ENCODE data around the gene WDR7.

Gene WDR7

GRCh38 chr18:57022716-57023115, 371.6 kb downstream of the WDR7 start:
- no peaks in the 10 kb centered on the region for H3K36me3 ChIP-seq (ENCODE audit: control insufficient read depth, insufficient read depth, low read length)
- no peak overlapping the region for H3K9ac ChIP-seq (ENCODE audit: low read length)
- no peaks in the 10 kb centered on the region for H3K9me3 ChIP-seq (ENCODE audit: control insufficient read depth, low read length)
- no peaks in the 10 kb centered on the region for H3K27me3 ChIP-seq (ENCODE audit: control insufficient read depth, insufficient read depth, low read length)
- H3K4me3 ChIP-seq (ENCODE audit: low read length), result no peak overlapping the region
- H3K4me1 ChIP-seq (ENCODE audit: control insufficient read depth, insufficient read depth, low read length), result no peaks in the 10 kb centered on the region

- no peaks in the 10 kb centered on the region for H3K27me3 ChIP-seq (ENCODE audit: control insufficient read depth, insufficient read depth, low read length)
- no peak overlapping the region for H3K9ac ChIP-seq (ENCODE audit: low read length)
- H3K4me1 ChIP-seq (ENCODE audit: control insufficient read depth, insufficient read depth, low read length), result no peaks in the 10 kb centered on the region
- no peaks in the 10 kb centered on the region for H3K36me3 ChIP-seq (ENCODE audit: control insufficient read depth, insufficient read depth, low read length)
- H3K4me3 ChIP-seq (ENCODE audit: low read length), result no peak overlapping the region
- no peaks in the 10 kb centered on the region for H3K9me3 ChIP-seq (ENCODE audit: control insufficient read depth, low read length)
Measured at GRCh38 chr18:57023275-57023882, 372.2 kb downstream of the WDR7 start.

- H3K4me3 ChIP-seq (ENCODE audit: low read length), result no peak overlapping the region
- H3K9ac ChIP-seq (ENCODE audit: low read length), result no peak overlapping the region
- H3K4me1 ChIP-seq (ENCODE audit: control insufficient read depth, insufficient read depth, low read length), result no peaks in the 10 kb centered on the region
- no peaks in the 10 kb centered on the region for H3K27me3 ChIP-seq (ENCODE audit: control insufficient read depth, insufficient read depth, low read length)
- no peaks in the 10 kb centered on the region for H3K36me3 ChIP-seq (ENCODE audit: control insufficient read depth, insufficient read depth, low read length)
- no peaks in the 10 kb centered on the region for H3K9me3 ChIP-seq (ENCODE audit: control insufficient read depth, low read length)
Measured at GRCh38 chr18:57025540-57025939, 374.4 kb downstream of the WDR7 start.

GRCh38 chr18:57026316-57026715, 375.2 kb downstream of the WDR7 start:
- Histone ChIP-seq H3K9me3 (ENCODE audit: control insufficient read depth, low read length) (no peaks in the 10 kb centered on the region), H3K27me3 (ENCODE audit: control insufficient read depth, insufficient read depth, low read length) (no peaks in the 10 kb centered on the region), H3K4me1 (ENCODE audit: control insufficient read depth, insufficient read depth, low read length) (no peaks in the 10 kb centered on the region), H3K36me3 (ENCODE audit: control insufficient read depth, insufficient read depth, low read length) (no peaks in the 10 kb centered on the region), H3K4me3 (ENCODE audit: low read length) (no peak overlapping the region), H3K9ac (ENCODE audit: low read length) (no peak overlapping the region)

- no peak overlapping the region for H3K9ac ChIP-seq (ENCODE audit: low read length)
- H3K36me3 ChIP-seq (ENCODE audit: control insufficient read depth, insufficient read depth, low read length), result no peaks in the 10 kb centered on the region
- H3K4me3 ChIP-seq (ENCODE audit: low read length), result no peak overlapping the region
- no peaks in the 10 kb centered on the region for H3K9me3 ChIP-seq (ENCODE audit: control insufficient read depth, low read length)
- H3K27me3 ChIP-seq (ENCODE audit: control insufficient read depth, insufficient read depth, low read length), result no peaks in the 10 kb centered on the region
- no peaks in the 10 kb centered on the region for H3K4me1 ChIP-seq (ENCODE audit: control insufficient read depth, insufficient read depth, low read length)
Measured at GRCh38 chr18:57027190-57027708, 376.1 kb downstream of the WDR7 start.

GRCh38 chr18:57029761-57030160, 378.6 kb downstream of the WDR7 start:
- no peaks in the 10 kb centered on the region for H3K4me1 ChIP-seq (ENCODE audit: control insufficient read depth, insufficient read depth, low read length)
- no peaks in the 10 kb centered on the region for H3K27me3 ChIP-seq (ENCODE audit: control insufficient read depth, insufficient read depth, low read length)
- H3K36me3 ChIP-seq (ENCODE audit: control insufficient read depth, insufficient read depth, low read length), result no peaks in the 10 kb centered on the region
- no peaks in the 10 kb centered on the region for H3K9me3 ChIP-seq (ENCODE audit: control insufficient read depth, low read length)
- no peak overlapping the region for H3K4me3 ChIP-seq (ENCODE audit: low read length)
- H3K9ac ChIP-seq (ENCODE audit: low read length), result no peak overlapping the region

GRCh38 chr18:57030417-57030816, 379.3 kb downstream of the WDR7 start:
- Histone ChIP-seq H3K9me3 (ENCODE audit: control insufficient read depth, low read length) (no peaks in the 10 kb centered on the region), H3K9ac (ENCODE audit: low read length) (no peak overlapping the region), H3K4me1 (ENCODE audit: control insufficient read depth, insufficient read depth, low read length) (no peaks in the 10 kb centered on the region), H3K27me3 (ENCODE audit: control insufficient read depth, insufficient read depth, low read length) (no peaks in the 10 kb centered on the region), H3K4me3 (ENCODE audit: low read length) (no peak overlapping the region), H3K36me3 (ENCODE audit: control insufficient read depth, insufficient read depth, low read length) (no peaks in the 10 kb centered on the region)

- Histone ChIP-seq H3K4me1 (ENCODE audit: control insufficient read depth, insufficient read depth, low read length) (no peaks in the 10 kb centered on the region), H3K9me3 (ENCODE audit: control insufficient read depth, low read length) (no peaks in the 10 kb centered on the region), H3K9ac (ENCODE audit: low read length) (no peak overlapping the region), H3K36me3 (ENCODE audit: control insufficient read depth, insufficient read depth, low read length) (no peaks in the 10 kb centered on the region), H3K27me3 (ENCODE audit: control insufficient read depth, insufficient read depth, low read length) (no peaks in the 10 kb centered on the region), H3K4me3 (ENCODE audit: low read length) (no peak overlapping the region)
Measured at GRCh38 chr18:57035590-57035989, 384.4 kb downstream of the WDR7 start.

GRCh38 chr18:57038395-57038794, 387.2 kb downstream of the WDR7 start:
- Histone ChIP-seq H3K4me1 (ENCODE audit: control insufficient read depth, insufficient read depth, low read length) (no peaks in the 10 kb centered on the region), H3K27me3 (ENCODE audit: control insufficient read depth, insufficient read depth, low read length) (no peaks in the 10 kb centered on the region), H3K4me3 (ENCODE audit: low read length) (no peak overlapping the region), H3K36me3 (ENCODE audit: control insufficient read depth, insufficient read depth, low read length) (no peaks in the 10 kb centered on the region), H3K9me3 (ENCODE audit: control insufficient read depth, low read length) (no peaks in the 10 kb centered on the region), H3K9ac (ENCODE audit: low read length) (no peak overlapping the region)

GRCh38 chr18:57040175-57040574, 389.0 kb downstream of the WDR7 start:
- no peaks in the 10 kb centered on the region for H3K27me3 ChIP-seq (ENCODE audit: control insufficient read depth, insufficient read depth, low read length)
- H3K36me3 ChIP-seq (ENCODE audit: control insufficient read depth, insufficient read depth, low read length), result no peaks in the 10 kb centered on the region
- no peak overlapping the region for H3K4me3 ChIP-seq (ENCODE audit: low read length)
- H3K9ac ChIP-seq (ENCODE audit: low read length), result no peak overlapping the region
- H3K4me1 ChIP-seq (ENCODE audit: control insufficient read depth, insufficient read depth, low read length), result no peaks in the 10 kb centered on the region
- H3K9me3 ChIP-seq (ENCODE audit: control insufficient read depth, low read length), result no peaks in the 10 kb centered on the region

- H3K36me3 ChIP-seq (ENCODE audit: control insufficient read depth, insufficient read depth, low read length), result no peaks in the 10 kb centered on the region
- H3K27me3 ChIP-seq (ENCODE audit: control insufficient read depth, insufficient read depth, low read length), result no peaks in the 10 kb centered on the region
- H3K9me3 ChIP-seq (ENCODE audit: control insufficient read depth, low read length), result no peaks in the 10 kb centered on the region
- no peaks in the 10 kb centered on the region for H3K4me1 ChIP-seq (ENCODE audit: control insufficient read depth, insufficient read depth, low read length)
- no peak overlapping the region for H3K9ac ChIP-seq (ENCODE audit: low read length)
- no peak overlapping the region for H3K4me3 ChIP-seq (ENCODE audit: low read length)
Measured at GRCh38 chr18:57043241-57043640, 392.1 kb downstream of the WDR7 start.

- peaks cover 31% of the 10 kb centered on the region for H3K4me1 ChIP-seq (ENCODE audit: control insufficient read depth, insufficient read depth, low read length)
- H3K9ac ChIP-seq (ENCODE audit: low read length), result no peak overlapping the region
- no peaks in the 10 kb centered on the region for H3K9me3 ChIP-seq (ENCODE audit: control insufficient read depth, low read length)
- no peaks in the 10 kb centered on the region for H3K36me3 ChIP-seq (ENCODE audit: control insufficient read depth, insufficient read depth, low read length)
- H3K27me3 ChIP-seq (ENCODE audit: control insufficient read depth, insufficient read depth, low read length), result no peaks in the 10 kb centered on the region
- H3K4me3 ChIP-seq (ENCODE audit: low read length), result no peak overlapping the region
Measured at GRCh38 chr18:57048351-57048750, 397.2 kb downstream of the WDR7 start.

- no peak overlapping the region for H3K9ac ChIP-seq (ENCODE audit: low read length)
- no peak overlapping the region for H3K4me3 ChIP-seq (ENCODE audit: low read length)
- H3K27me3 ChIP-seq (ENCODE audit: control insufficient read depth, insufficient read depth, low read length), result no peaks in the 10 kb centered on the region
- H3K4me1 ChIP-seq (ENCODE audit: control insufficient read depth, insufficient read depth, low read length), result peaks cover 31% of the 10 kb centered on the region
- no peaks in the 10 kb centered on the region for H3K36me3 ChIP-seq (ENCODE audit: control insufficient read depth, insufficient read depth, low read length)
- H3K9me3 ChIP-seq (ENCODE audit: control insufficient read depth, low read length), result no peaks in the 10 kb centered on the region
Measured at GRCh38 chr18:57048859-57049258, 397.7 kb downstream of the WDR7 start.
